H9 (cell line): ENCODE results near the gene MYH14. TPM values are rescaled to one million over a fixed set of nuclear protein-coding genes. Genes with fewer than 3 reads are reported as not detected.

Experiments used
- DNase-seq: peaks from one replicate; pipeline ENCODE4 v3.0.0-alpha.2; 2017
- H2AFZ ChIP-seq: one replicate; pipeline ENCODE4 v1.6.1; 2013; ENCODE audit warnings: mild to moderate bottlenecking, low read length, control low read depth, moderate library complexity
- H2AK5ac ChIP-seq: 2 replicates; pipeline ENCODE4 v1.6.1; 2013; ENCODE audit warnings: low read length, control low read depth, mixed read lengths; ENCODE audit not compliant: insufficient read length
- H2BK120ac ChIP-seq: one replicate; pipeline ENCODE4 v1.6.1; 2013; ENCODE audit warnings: low read depth, mild to moderate bottlenecking, low read length, control low read depth, inconsistent platforms; ENCODE audit not compliant: poor library complexity, severe bottlenecking
- H2BK12ac ChIP-seq: 2 replicates; pipeline ENCODE4 v1.6.1; 2013; ENCODE audit warnings: low read length, control low read depth, mixed read lengths, low read depth; ENCODE audit not compliant: insufficient read length
- H2BK15ac ChIP-seq: 2 replicates; pipeline ENCODE4 v1.6.1; 2013; ENCODE audit warnings: low read depth, low read length, control low read depth
- H2BK20ac ChIP-seq: one replicate; pipeline ENCODE4 v1.6.1; 2013; ENCODE audit warnings: low read depth, mild to moderate bottlenecking, low read length, control low read depth, inconsistent platforms; ENCODE audit not compliant: poor library complexity, severe bottlenecking
- H2BK5ac ChIP-seq: 2 replicates; pipeline ENCODE4 v1.6.1; 2013; ENCODE audit warnings: low read length, control low read depth, mixed read lengths; ENCODE audit not compliant: insufficient read length
- H3K14ac ChIP-seq: 2 replicates; pipeline ENCODE4 v1.6.1; 2013; ENCODE audit warnings: low read length, control low read depth; ENCODE audit not compliant: insufficient read depth
- H3K18ac ChIP-seq: 2 replicates; pipeline ENCODE4 v1.6.1; 2013; ENCODE audit warnings: low read depth, mild to moderate bottlenecking, mixed read lengths, low read length, control low read depth; ENCODE audit not compliant: insufficient read length
- H3K23ac ChIP-seq: 2 replicates; pipeline ENCODE4 v1.6.1; 2013; ENCODE audit warnings: low read length, control low read depth, mixed read lengths, low read depth; ENCODE audit not compliant: insufficient read length
- H3K23me2 ChIP-seq: 2 replicates; pipeline ENCODE4 v1.6.1; 2013; ENCODE audit warnings: low read depth, mild to moderate bottlenecking, mixed read lengths, low read length, control low read depth; ENCODE audit not compliant: insufficient read length, poor library complexity, severe bottlenecking
- H3K27ac ChIP-seq: 2 replicates; pipeline ENCODE4 v1.5.1; 2013; ENCODE audit warnings: low read length, control low read depth, mixed read lengths, low read depth; ENCODE audit not compliant: insufficient read length
- H3K27me3 ChIP-seq: 2 replicates; pipeline ENCODE4 v1.6.1; 2013; ENCODE audit warnings: low read length, control low read depth, inconsistent platforms; ENCODE audit not compliant: insufficient read depth
- H3K4ac ChIP-seq: 2 replicates; pipeline ENCODE4 v1.6.1; 2013; ENCODE audit warnings: low read depth, mild to moderate bottlenecking, control low read depth, inconsistent platforms, low read length, moderate library complexity
- H3K4me1 ChIP-seq: 2 replicates; pipeline ENCODE4 v1.6.1; 2013; ENCODE audit warnings: low read length, control low read depth, inconsistent platforms; ENCODE audit not compliant: insufficient read depth
- H3K4me2 ChIP-seq: 2 replicates; pipeline ENCODE4 v1.6.1; 2013; ENCODE audit warnings: low read length, control low read depth, mixed read lengths; ENCODE audit not compliant: insufficient read length, insufficient read depth
- H3K56ac ChIP-seq: 2 replicates; pipeline ENCODE4 v1.6.1; 2013; ENCODE audit warnings: low read depth, mild to moderate bottlenecking, mixed read lengths, low read length, control low read depth; ENCODE audit not compliant: insufficient read length
- H3K79me1 ChIP-seq: 2 replicates; pipeline ENCODE4 v1.6.1; 2013; ENCODE audit warnings: low read depth, mild to moderate bottlenecking, moderate library complexity, low read length, control low read depth, inconsistent platforms; ENCODE audit not compliant: insufficient read depth, poor library complexity, severe bottlenecking
- H3K79me2 ChIP-seq: 2 replicates; pipeline ENCODE4 v1.6.1; 2013; ENCODE audit warnings: low read length, control low read depth, inconsistent platforms; ENCODE audit not compliant: insufficient read depth
- H3K9ac ChIP-seq: 2 replicates; pipeline ENCODE4 v1.6.1; 2013; ENCODE audit warnings: low read length, control low read depth, mixed read lengths; ENCODE audit not compliant: insufficient read length; ENCODE audit errors: extremely low read depth
- H3K9me3 ChIP-seq: one replicate; pipeline ENCODE4 v1.6.1; 2013; ENCODE audit warnings: low read depth, low read length, inconsistent platforms; ENCODE audit not compliant: control insufficient read depth
- H3T11ph ChIP-seq: one replicate; pipeline ENCODE4 v1.6.1; 2013; ENCODE audit warnings: mild to moderate bottlenecking, low read length, control low read depth, inconsistent platforms
- H4K20me1 ChIP-seq: one replicate; pipeline ENCODE4 v1.6.1; 2013; ENCODE audit not compliant: control insufficient read depth, insufficient read length, insufficient read depth
- H4K5ac ChIP-seq: 2 replicates; pipeline ENCODE4 v1.6.1; 2013; ENCODE audit warnings: low read depth, mild to moderate bottlenecking, mixed read lengths, low read length, control low read depth; ENCODE audit not compliant: insufficient read length
- H4K8ac ChIP-seq: replicated peaks from 2 replicates; pipeline ENCODE4 v1.6.1; 2013; ENCODE audit warnings: low read length, control low read depth, mixed read lengths, low read depth; ENCODE audit not compliant: insufficient read length
- H4K91ac ChIP-seq: 2 replicates; pipeline ENCODE4 v1.6.1; 2013; ENCODE audit warnings: low read depth, mild to moderate bottlenecking, moderate library complexity, mixed read lengths, low read length, control low read depth; ENCODE audit not compliant: insufficient read length
- H3K27ac Mint-ChIP-seq, 3 experiments: 2 replicates in 2 of 3; 3 replicates in 1 of 3; pipeline ENCODE4 v1.8.0; 2020 to 2021; ENCODE audit warnings: mixed read lengths in 3 of 3, mild to moderate bottlenecking in 1 of 3, moderate library complexity in 1 of 3
- H3K27me3 Mint-ChIP-seq: 2 replicates; pipeline ENCODE4 v1.8.0; 2021; ENCODE audit warnings: low read depth, mild to moderate bottlenecking, moderate library complexity, mixed read lengths
- H3K36me3 Mint-ChIP-seq, 3 experiments: 2 replicates in 2 of 3; 3 replicates in 1 of 3; pipeline ENCODE4 v1.8.0; 2020 to 2021; ENCODE audit warnings: low read depth in 3 of 3, mixed read lengths in 3 of 3; ENCODE audit not compliant: insufficient read depth in 1 of 3
- H3K4me1 Mint-ChIP-seq, 2 experiments: 2 replicates each; pipeline ENCODE4 v1.8.0; 2020; ENCODE audit warnings: mixed read lengths in 2 of 2
- H3K4me3 Mint-ChIP-seq, 2 experiments: 2 replicates in 1 of 2; 3 replicates in 1 of 2; pipeline ENCODE4 v1.8.0; 2020 to 2021; ENCODE audit warnings: mild to moderate bottlenecking in 2 of 2, mixed read lengths in 2 of 2, moderate library complexity in 1 of 2
- H3K9me3 Mint-ChIP-seq, 2 experiments: 2 replicates in 1 of 2; 3 replicates in 1 of 2; pipeline ENCODE4 v1.8.0; 2020; ENCODE audit warnings: mild to moderate bottlenecking in 2 of 2, mixed read lengths in 2 of 2, moderate library complexity in 1 of 2
- WGBS: extraction: QIAGEN DNeasy Blood & Tissue Kit; methylation state at CpG from one replicate; pipeline ENCODE4 v1.1.7; 2013; ENCODE audit warnings: missing lambda C conversion rate, low lambda C conversion rate, mixed read lengths; ENCODE audit not compliant: insufficient read length; ENCODE audit errors: extremely low coverage; 5-methylcytosine and 5-hydroxymethylcytosine counted together
- total RNA-seq: library from RNA; stranded (reverse); gene quantifications from 2 replicates; pipeline ENCODE4 v1.2.1, GENCODE V29; 2021
- TF ChIP-seq, protein P1 (sequence below): fragments of 200-600 bp; sonication (generic); conservative IDR thresholded peaks from 3 replicates; pipeline ENCODE4 v1.8.0; 2021; ENCODE audit warnings: antibody characterized with exemption, mild to moderate bottlenecking

The MYH14 gene
- total RNA-seq, 1 experiment from 2014 or later, result 27.7 TPM

- H3K4me2 ChIP-seq, result no peak overlapping the region
- no peak overlapping the region for H3K18ac ChIP-seq
- no peaks in the 10 kb centered on the region for H3K9me3 Mint-ChIP-seq
- no peaks in the 10 kb centered on the region for H3K4me1 ChIP-seq
- H3K36me3 Mint-ChIP-seq, result peaks cover 18 to 38% (median 38%) of the 10 kb centered on the region in 3 experiments; a peak in 6 of 7 replicates
- H2BK20ac ChIP-seq, result no peak overlapping the region
- no peak overlapping the region for H2BK120ac ChIP-seq
- no peak overlapping the region for H3K56ac ChIP-seq
- H3K14ac ChIP-seq, result no peak overlapping the region
- H3K27me3 Mint-ChIP-seq, result no peaks in the 10 kb centered on the region
- H3K4me1 Mint-ChIP-seq, result peaks cover 0 to 3% of the 10 kb centered on the region in 2 experiments; a peak in 1 of 4 replicates
- TF ChIP-seq, protein P1, sequence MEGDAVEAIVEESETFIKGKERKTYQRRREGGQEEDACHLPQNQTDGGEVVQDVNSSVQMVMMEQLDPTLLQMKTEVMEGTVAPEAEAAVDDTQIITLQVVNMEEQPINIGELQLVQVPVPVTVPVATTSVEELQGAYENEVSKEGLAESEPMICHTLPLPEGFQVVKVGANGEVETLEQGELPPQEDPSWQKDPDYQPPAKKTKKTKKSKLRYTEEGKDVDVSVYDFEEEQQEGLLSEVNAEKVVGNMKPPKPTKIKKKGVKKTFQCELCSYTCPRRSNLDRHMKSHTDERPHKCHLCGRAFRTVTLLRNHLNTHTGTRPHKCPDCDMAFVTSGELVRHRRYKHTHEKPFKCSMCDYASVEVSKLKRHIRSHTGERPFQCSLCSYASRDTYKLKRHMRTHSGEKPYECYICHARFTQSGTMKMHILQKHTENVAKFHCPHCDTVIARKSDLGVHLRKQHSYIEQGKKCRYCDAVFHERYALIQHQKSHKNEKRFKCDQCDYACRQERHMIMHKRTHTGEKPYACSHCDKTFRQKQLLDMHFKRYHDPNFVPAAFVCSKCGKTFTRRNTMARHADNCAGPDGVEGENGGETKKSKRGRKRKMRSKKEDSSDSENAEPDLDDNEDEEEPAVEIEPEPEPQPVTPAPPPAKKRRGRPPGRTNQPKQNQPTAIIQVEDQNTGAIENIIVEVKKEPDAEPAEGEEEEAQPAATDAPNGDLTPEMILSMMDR, result no peak
- H2AFZ ChIP-seq, result no peak overlapping the region
- no peaks in the 10 kb centered on the region for H3K79me2 ChIP-seq
- no peak overlapping the region for H2AK5ac ChIP-seq
- no peak overlapping the region for H3K27ac ChIP-seq
- no peak overlapping the region for H2BK15ac ChIP-seq
- no peak overlapping the region for H4K5ac ChIP-seq
- no peak overlapping the region for H3K9ac ChIP-seq
- no peak overlapping the region for H2BK12ac ChIP-seq
- H3K27ac Mint-ChIP-seq, result no peak overlapping the region
- H4K91ac ChIP-seq, result no peak overlapping the region
- H2BK5ac ChIP-seq, result no peak overlapping the region
- no CpG with 5 or more reads among the region's 14 CpGs for WGBS
- no peak overlapping the region for H3K4me3 Mint-ChIP-seq
- no peaks in the 10 kb centered on the region for H3K23me2 ChIP-seq
- H3T11ph ChIP-seq, result no peak overlapping the region
- no peak overlapping the region for H3K4ac ChIP-seq
- no peak overlapping the region for H4K8ac ChIP-seq
- no peaks in the 10 kb centered on the region for H4K20me1 ChIP-seq
- no peak for DNase-seq
- H3K79me1 ChIP-seq, result no peaks in the 10 kb centered on the region
- H3K27me3 ChIP-seq, result no peaks in the 10 kb centered on the region
- no peaks in the 10 kb centered on the region for H3K9me3 ChIP-seq
- H3K23ac ChIP-seq, result no peak overlapping the region
Measured at GRCh38 chr19:50272263-50272897, 69.0 kb downstream of the MYH14 start.
